HG03432 (cell line): ENCODE data around the gene TYMP.

Experiments used
- ATAC-seq: cut with Tn5 transposase; IDR thresholded peaks from one replicate; pipeline ENCODE4 v1.9.1; 2021; ENCODE audit warnings: mild to moderate bottlenecking, moderate library complexity; ENCODE audit not compliant: unreplicated experiment

The TYMP gene

GRCh38 chr22:50563413-50564160 is 33.8 kb upstream of the TYMP start:
- no peak for ATAC-seq

- ATAC-seq = peak; percentile 94
Measured at GRCh38 chr22:50562523-50563412, 33.0 kb upstream of the TYMP start, which contains the start of gene SYCE3. Gene SYCE3, minus strand, starts transcription at chr22:50562919. Its CDS starts 6,514 bp downstream, at chr22:50556405.

- ATAC-seq = no peak
Measured at GRCh38 chr22:50561401-50562358, 31.9 kb upstream of the TYMP start.

- ATAC-seq = no peak
Measured at GRCh38 chr22:50560034-50560433, 30.2 kb upstream of the TYMP start.

- ATAC-seq = no peak
Measured at GRCh38 chr22:50556703-50557102, 26.9 kb upstream of the TYMP start.

- no peak for ATAC-seq
Measured at GRCh38 chr22:50553310-50553709, 23.5 kb upstream of the TYMP start.

GRCh38 chr22:50551160-50551752 is 21.4 kb upstream of the TYMP start:
- no peak for ATAC-seq

GRCh38 chr22:50550395-50550794 is 20.6 kb upstream of the TYMP start:
- no peak for ATAC-seq

GRCh38 chr22:50548921-50549790 is 19.3 kb upstream of the TYMP start:
- no peak for ATAC-seq

- ATAC-seq = no peak
Measured at GRCh38 chr22:50548040-50548920, 18.5 kb upstream of the TYMP start.

GRCh38 chr22:50547263-50547985 is 17.6 kb upstream of the TYMP start:
- ATAC-seq = no peak

GRCh38 chr22:50546326-50547262 is 16.8 kb upstream of the TYMP start:
- ATAC-seq = no peak

- no peak for ATAC-seq
Measured at GRCh38 chr22:50545522-50546325, 15.9 kb upstream of the TYMP start, which contains the start of gene KLHDC7B. Gene KLHDC7B, plus strand, starts transcription at chr22:50545899. Its CDS starts 345 bp downstream, at chr22:50546244.

GRCh38 chr22:50544746-50545253 is 15.0 kb upstream of the TYMP start:
- no peak for ATAC-seq

GRCh38 chr22:50544078-50544745 is 14.4 kb upstream of the TYMP start:
- no peak for ATAC-seq
